Natural killer cell (primary cell): Measurements from ENCODE around the gene MYH2. TPM values are rescaled to one million over a fixed set of nuclear protein-coding genes. Genes with fewer than 3 reads are reported as not detected.

Experiments used
- ATAC-seq, 3 donors: fragments of 150-1000 bp in 2 of 3; fragments of 200-7000 bp in 1 of 3; cut with Tn5 transposase; 1 replicate in 1 of 3; 2 replicates in 2 of 3; pipeline ENCODE4 v1.10.0; 2021; ENCODE audit warnings: mild to moderate bottlenecking in 2 of 3, moderate library complexity in 2 of 3
- DNase-seq, 2 donors: peaks; one replicate each; pipeline versions ENCODE4 v3.0.0 to v3.0.0-alpha.2; 2013 to 2021; ENCODE audit warnings: mixed read lengths in 1 of 2
- H3K27ac ChIP-seq: one replicate; pipeline ENCODE4 v1.5.1; 2013; ENCODE audit warnings: mild to moderate bottlenecking, low read length
- H3K27me3 ChIP-seq: one replicate; pipeline ENCODE4 v1.6.1; 2013; ENCODE audit warnings: low read length; ENCODE audit not compliant: control insufficient read depth, insufficient read depth
- H3K36me3 ChIP-seq: one replicate; pipeline ENCODE4 v1.6.1; 2013; ENCODE audit warnings: low read length; ENCODE audit not compliant: control insufficient read depth, insufficient read depth
- H3K4me1 ChIP-seq: one replicate; pipeline ENCODE4 v1.6.1; 2013; ENCODE audit warnings: low read length; ENCODE audit not compliant: control insufficient read depth, insufficient read depth
- H3K4me3 ChIP-seq: one replicate; pipeline ENCODE4 v1.5.1; 2013; ENCODE audit warnings: low read length
- H3K9me3 ChIP-seq: one replicate; pipeline ENCODE4 v1.6.1; 2013; ENCODE audit warnings: low read length; ENCODE audit not compliant: control insufficient read depth, insufficient read depth
- H3K27ac Mint-ChIP-seq, 2 donors: one replicate each; pipeline ENCODE4 v1.8.0; 2022; ENCODE audit warnings: mild to moderate bottlenecking in 2 of 2, mixed read lengths in 2 of 2, moderate library complexity in 1 of 2
- H3K27me3 Mint-ChIP-seq, 2 donors: one replicate each; pipeline ENCODE4 v1.8.0; 2022; ENCODE audit warnings: low read depth in 2 of 2, mixed read lengths in 2 of 2
- H3K36me3 Mint-ChIP-seq: one replicate; pipeline ENCODE4 v1.8.0; 2022; ENCODE audit warnings: mixed read lengths
- H3K4me1 Mint-ChIP-seq, 2 donors: one replicate each; pipeline ENCODE4 v1.8.0; 2022; ENCODE audit warnings: mixed read lengths in 2 of 2
- H3K4me3 Mint-ChIP-seq: one replicate; pipeline ENCODE4 v1.8.0; 2022; ENCODE audit warnings: mild to moderate bottlenecking, moderate library complexity, mixed read lengths
- H3K9me3 Mint-ChIP-seq, 2 donors: one replicate each; pipeline ENCODE4 v1.8.0; 2022; ENCODE audit warnings: mixed read lengths in 2 of 2
- CTCF ChIP-seq: fragments of 200-600 bp; IDR thresholded peaks from one replicate; pipeline ENCODE4 v1.8.0; 2022; ENCODE audit warnings: antibody characterized with exemption
- WGBS: methylation state at CpG from one replicate; pipeline ENCODE4 v1.1.7; 2013; ENCODE audit warnings: missing lambda C conversion rate; ENCODE audit not compliant: insufficient coverage; 5-methylcytosine and 5-hydroxymethylcytosine counted together
- intact Hi-C: fragments of 100-400 bp; cut with micrococcal nuclease; formaldehyde crosslinking; loops from one replicate; pipeline ENCODE4 v1.14.2; 2022
- total RNA-seq, 4 donors: library from RNA; stranded (reverse); fragments of 120-200 nt in 1 of 4; gene quantifications; one replicate each; pipeline versions ENCODE4 v1.2.3 to v1.2.4, GENCODE V29; 2013 to 2022

Gene MYH2
- total RNA-seq, 3 donors from 2014 or later (not counting 1 experiment from before 2014, with no cell fraction given), result not detected

- WGBS, result 83% methylated on average over 9 of the region's 9 CpGs
- Mint-ChIP-seq H3K4me3 (no peak overlapping the region), H3K9me3 (no peaks in the 10 kb centered on the region)
Measured at GRCh38 chr17:10585529-10585928, 36.1 kb upstream of the MYH2 start.

GRCh38 chr17:10583834-10584233, 34.4 kb upstream of the MYH2 start:
- H3K27ac ChIP-seq, result no peak overlapping the region
- Mint-ChIP-seq H3K27ac (no peak overlapping the region), H3K36me3 (no peaks in the 10 kb centered on the region), H3K4me1 (no peaks in the 10 kb centered on the region), H3K27me3 (peaks cover 21 to 42% of the 10 kb centered on the region in 2 donors), H3K4me3 (no peak overlapping the region), H3K9me3 (no peaks in the 10 kb centered on the region)
- H3K4me3 ChIP-seq, result no peak overlapping the region
- H3K4me1 ChIP-seq, result no peaks in the 10 kb centered on the region
- DNase-seq (no peak), ATAC-seq (no peak)
- H3K9me3 ChIP-seq, result no peaks in the 10 kb centered on the region
- intact Hi-C loops, result no loop called here
- WGBS, result 78% methylated on average over 4 of the region's 4 CpGs
- no peak for TF ChIP-seq CTCF
- H3K36me3 ChIP-seq, result no peaks in the 10 kb centered on the region
- no peaks in the 10 kb centered on the region for H3K27me3 ChIP-seq

More at GRCh38 chr17:10585529-10585928, 36.1 kb upstream of the MYH2 start:
- no peaks in the 10 kb centered on the region for H3K36me3 ChIP-seq
- DNase-seq (no peak), ATAC-seq (no peak)
- H3K4me3 ChIP-seq, result no peak overlapping the region
- no peak overlapping the region for H3K27ac ChIP-seq
- H3K9me3 ChIP-seq, result no peaks in the 10 kb centered on the region
- no peak overlapping the region for H3K27ac Mint-ChIP-seq
- H3K27me3 Mint-ChIP-seq, result peaks cover 18 to 56% of the 10 kb centered on the region in 2 donors
- H3K4me1 ChIP-seq, result no peaks in the 10 kb centered on the region
- no peak for TF ChIP-seq CTCF
- intact Hi-C loops, result no loop called here
- H3K4me1 Mint-ChIP-seq, result no peaks in the 10 kb centered on the region
- no peaks in the 10 kb centered on the region for H3K36me3 Mint-ChIP-seq
- no peaks in the 10 kb centered on the region for H3K27me3 ChIP-seq

- Histone ChIP-seq H3K4me3 (no peak overlapping the region), H3K27ac (no peak overlapping the region), H3K4me1 (no peaks in the 10 kb centered on the region), H3K9me3 (no peaks in the 10 kb centered on the region), H3K27me3 (no peaks in the 10 kb centered on the region), H3K36me3 (no peaks in the 10 kb centered on the region)
- Mint-ChIP-seq H3K4me1 (no peaks in the 10 kb centered on the region), H3K9me3 (no peaks in the 10 kb centered on the region), H3K36me3 (no peaks in the 10 kb centered on the region), H3K27me3 (peaks cover 18 to 32% of the 10 kb centered on the region in 2 donors), H3K27ac (no peak overlapping the region), H3K4me3 (no peak overlapping the region)
- no peak for TF ChIP-seq CTCF
- no peak for ATAC-seq
- 42% methylated on average over 2 of the region's 2 CpGs for WGBS
- no peak for DNase-seq
- intact Hi-C loops, result no loop called here
Measured at GRCh38 chr17:10579270-10579669, 29.8 kb upstream of the MYH2 start.

- intact Hi-C loops, result no loop called here
- H3K4me1 Mint-ChIP-seq, result no peaks in the 10 kb centered on the region
- H3K36me3 ChIP-seq, result no peaks in the 10 kb centered on the region
- no peak for DNase-seq
- no peak overlapping the region for H3K27ac Mint-ChIP-seq
- H3K27ac ChIP-seq, result no peak overlapping the region
- no peaks in the 10 kb centered on the region for H3K4me1 ChIP-seq
- H3K36me3 Mint-ChIP-seq, result no peaks in the 10 kb centered on the region
- H3K4me3 Mint-ChIP-seq, result no peak overlapping the region
- TF ChIP-seq CTCF, result no peak
- H3K27me3 ChIP-seq, result peaks cover 2% of the 10 kb centered on the region
- ATAC-seq, result no peak
- H3K9me3 ChIP-seq, result no peaks in the 10 kb centered on the region
- no peak overlapping the region for H3K4me3 ChIP-seq
- 88% methylated on average over 5 of the region's 5 CpGs for WGBS
- no peaks in the 10 kb centered on the region for H3K9me3 Mint-ChIP-seq
- H3K27me3 Mint-ChIP-seq, result peaks cover 11 to 16% of the 10 kb centered on the region in 2 donors
Measured at GRCh38 chr17:10574324-10574723, 24.9 kb upstream of the MYH2 start.
